HG02798 (cell line): ENCODE measurements around the gene SASH3.

Experiments
- ATAC-seq: cut with Tn5 transposase; IDR thresholded peaks from one replicate; pipeline ENCODE4 v1.9.1; 2021; ENCODE audit warnings: mild to moderate bottlenecking; ENCODE audit not compliant: unreplicated experiment, poor library complexity

Gene SASH3

GRCh38 chrX:129755779-129756650 is 23.7 kb upstream of the SASH3 start:
- peak; percentile 50 for ATAC-seq

DNA sequence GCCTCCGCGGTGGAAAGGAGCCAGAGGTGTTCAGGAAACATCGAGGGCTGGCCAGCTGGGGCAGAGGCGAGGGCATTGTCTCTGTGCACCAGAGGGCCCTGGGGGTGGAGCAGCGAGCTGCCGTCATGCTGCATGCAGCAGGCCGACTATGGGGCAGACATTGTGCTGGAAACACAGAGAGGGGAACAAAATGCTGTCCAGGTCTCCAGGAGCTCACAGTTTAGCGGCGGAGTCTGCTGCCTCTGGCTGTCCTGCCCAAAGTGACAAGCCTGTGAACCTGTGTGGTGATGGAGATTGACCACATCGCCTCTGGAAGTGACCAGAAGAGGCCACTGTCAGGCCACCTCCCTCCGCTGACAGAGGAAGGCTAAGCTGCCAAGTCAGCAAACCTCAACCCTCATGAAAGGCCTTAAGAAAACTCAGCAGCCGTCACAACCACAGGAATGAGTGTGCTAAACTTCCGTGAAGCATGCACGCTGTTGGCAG is 20.1 kb upstream of the SASH3 start:
- no peak for ATAC-seq

- no peak for ATAC-seq
These were observed 19.6 kb upstream of the SASH3 start for GRCh38 chrX:129760155-129760554.

DNA sequence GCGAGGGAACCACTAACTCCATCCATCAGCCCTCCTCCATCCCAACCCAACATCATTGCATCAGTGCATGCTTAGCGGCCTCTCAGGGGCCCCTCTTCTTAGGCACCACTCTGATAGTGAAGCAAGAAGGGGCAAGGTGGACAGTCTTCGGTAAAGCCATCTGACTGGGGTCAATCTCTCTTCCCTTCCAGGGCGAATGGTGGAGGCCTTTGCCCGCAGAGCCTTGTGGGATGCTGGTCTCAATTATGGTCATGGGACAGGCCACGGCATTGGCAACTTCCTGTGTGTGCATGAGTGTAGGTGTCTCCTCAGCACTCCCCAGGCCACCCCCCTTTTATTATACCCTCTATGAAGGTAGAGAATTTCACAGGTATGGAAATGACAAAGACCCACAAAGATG is 18.8 kb upstream of the SASH3 start:
- ATAC-seq, result no peak

DNA sequence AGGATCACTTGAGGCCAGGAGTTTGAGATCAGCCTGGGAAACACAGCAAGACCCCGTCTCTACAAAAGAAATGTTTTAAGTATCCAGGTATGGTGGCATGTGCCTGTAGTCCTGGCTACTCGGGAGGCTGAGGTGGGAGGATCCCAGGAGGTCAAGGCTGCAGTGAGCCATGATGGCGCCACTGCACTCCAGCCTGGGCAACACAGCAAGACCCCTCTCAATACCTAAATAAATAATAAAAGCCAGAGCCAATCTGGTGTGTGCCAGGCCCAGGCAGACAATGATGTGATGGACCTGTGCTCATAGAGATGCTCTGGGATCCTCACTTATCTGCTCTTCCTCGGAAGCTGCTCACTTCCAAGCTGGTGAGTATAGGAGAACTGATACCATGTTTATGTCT is 18.2 kb upstream of the SASH3 start:
- ATAC-seq, result no peak

DNA sequence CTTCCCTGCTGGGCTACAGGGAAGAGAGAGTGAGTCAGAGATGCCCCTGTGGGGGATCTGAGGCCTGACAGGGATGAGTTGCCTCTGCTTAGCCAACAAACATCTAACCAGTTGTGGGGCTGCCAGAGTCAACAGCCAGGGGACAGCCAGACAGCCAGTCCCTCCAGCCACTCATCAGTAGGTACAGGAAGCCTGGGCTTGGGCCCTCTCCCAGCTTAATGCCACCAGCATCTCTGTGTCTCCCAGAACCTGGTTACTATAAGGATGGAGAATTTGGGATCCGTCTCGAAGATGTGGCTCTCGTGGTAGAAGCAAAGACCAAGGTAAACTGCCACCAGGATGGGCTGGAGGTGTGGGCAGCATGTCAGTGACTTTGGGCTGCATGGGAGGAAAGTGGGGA is 17.3 kb upstream of the SASH3 start:
- no peak for ATAC-seq

- no peak for ATAC-seq
These were observed 16.1 kb upstream of the SASH3 start for GRCh38 chrX:129763666-129764065.

GRCh38 chrX:129768186-129768585 is 11.6 kb upstream of the SASH3 start:
- no peak for ATAC-seq

DNA sequence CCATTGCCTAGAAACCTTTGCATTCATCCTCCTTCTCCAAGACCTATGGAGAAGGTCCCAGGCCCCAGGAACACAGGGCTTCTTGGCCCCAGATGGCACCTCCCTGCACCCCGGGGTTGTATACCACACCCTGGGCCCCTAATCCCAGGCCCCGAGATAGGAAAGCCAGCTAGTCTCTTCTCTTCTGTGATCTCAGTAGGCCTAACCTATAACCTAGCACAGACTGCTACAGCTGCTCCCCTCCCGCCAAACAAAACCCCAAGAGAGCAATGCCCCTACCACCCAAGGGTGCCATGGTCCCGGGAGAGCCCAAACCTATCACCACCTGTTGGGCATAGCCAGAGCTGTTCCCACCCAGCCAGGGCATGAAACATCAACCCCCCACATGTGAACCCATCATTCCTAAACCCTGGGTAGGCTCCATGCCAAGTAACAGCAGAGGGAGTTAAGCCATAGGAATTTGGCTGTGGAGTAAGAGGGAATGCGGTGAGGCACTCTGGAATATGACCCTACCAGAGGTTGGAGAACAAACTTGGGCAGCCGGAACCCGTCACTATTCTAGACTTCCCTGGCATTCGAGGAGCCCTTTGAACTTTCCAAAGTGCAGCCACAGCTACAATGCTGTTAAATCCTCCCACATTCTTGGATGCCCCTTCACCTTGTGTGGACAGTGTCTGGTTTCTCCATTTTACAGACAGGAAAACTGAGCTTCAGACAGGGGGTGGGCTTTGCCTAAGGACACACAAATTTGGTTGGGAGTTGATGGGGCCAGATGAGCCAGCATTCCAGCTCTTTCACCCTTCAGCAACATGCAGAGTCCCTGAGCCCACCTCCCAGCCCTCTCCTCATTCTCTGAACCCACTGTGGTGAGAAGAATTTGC is 10.9 kb upstream of the SASH3 start:
- ATAC-seq, result no peak

DNA sequence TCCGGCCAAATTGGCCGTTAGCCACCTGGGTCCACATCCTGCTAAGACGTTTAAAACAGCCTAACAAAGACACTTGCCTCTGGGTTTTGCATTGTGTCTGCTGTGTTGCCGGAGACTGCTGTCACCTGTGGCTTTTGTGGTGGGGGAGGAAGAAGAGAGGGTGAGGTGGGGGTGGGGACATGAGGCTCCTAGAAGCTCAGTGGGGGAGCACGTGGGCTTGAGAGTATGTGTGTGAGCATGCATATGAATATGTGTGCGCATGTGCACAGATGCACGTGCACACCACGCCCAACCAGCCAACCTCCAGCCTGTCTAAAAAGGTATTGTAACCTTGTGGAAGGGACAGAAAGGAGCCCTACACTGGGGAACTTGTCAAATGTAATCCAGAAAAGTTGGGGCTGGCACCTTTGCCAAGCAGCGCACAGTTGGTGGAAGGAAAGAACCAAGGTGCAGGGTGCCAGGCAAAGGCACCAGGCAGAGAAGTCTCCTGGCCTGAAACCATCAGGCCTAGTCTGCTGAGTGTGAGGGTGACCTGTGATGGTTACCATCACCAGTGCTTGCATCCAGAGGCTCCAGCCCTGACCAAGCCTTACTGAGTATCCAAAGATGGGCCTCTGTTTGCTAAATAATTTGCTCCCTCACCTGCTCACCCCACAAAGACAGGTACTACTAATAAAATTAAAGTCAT is 10.1 kb upstream of the SASH3 start:
- peak; percentile 59 for ATAC-seq

DNA sequence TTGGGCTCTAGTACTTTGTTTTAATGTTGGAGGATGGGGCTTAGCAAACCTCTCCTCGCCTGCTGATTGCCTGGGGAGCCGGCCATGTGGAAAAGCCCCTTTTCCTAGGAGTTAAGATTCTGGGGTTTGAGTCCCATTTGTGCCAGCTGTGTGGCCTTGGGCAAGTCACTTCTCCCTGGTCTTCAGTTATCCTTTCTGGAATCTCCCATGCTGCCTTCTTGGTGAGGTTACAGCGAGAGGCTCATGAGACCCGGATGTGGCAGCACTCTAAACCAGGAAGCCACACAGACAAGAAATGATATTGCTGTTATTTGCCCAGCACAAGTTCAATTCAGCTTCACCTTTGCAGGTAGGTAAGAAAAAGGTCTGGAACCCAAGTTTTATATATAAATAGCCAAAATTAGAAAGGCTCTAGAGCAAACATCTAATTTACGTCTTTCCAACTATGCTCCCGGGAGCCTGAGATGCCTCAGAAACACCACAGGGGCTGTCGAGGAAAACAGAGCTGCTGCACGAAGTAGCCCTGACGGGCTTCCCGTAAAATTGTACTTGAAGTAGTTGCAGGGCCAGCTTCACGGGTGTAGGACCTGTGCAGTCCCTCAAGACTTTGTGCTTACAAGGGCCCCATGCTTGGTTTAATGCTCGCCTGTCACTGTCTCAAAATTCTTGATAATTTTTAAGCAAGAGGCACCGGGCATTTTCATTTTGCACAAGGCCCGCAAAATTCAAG is 8.3 kb upstream of the SASH3 start:
- no peak for ATAC-seq

DNA sequence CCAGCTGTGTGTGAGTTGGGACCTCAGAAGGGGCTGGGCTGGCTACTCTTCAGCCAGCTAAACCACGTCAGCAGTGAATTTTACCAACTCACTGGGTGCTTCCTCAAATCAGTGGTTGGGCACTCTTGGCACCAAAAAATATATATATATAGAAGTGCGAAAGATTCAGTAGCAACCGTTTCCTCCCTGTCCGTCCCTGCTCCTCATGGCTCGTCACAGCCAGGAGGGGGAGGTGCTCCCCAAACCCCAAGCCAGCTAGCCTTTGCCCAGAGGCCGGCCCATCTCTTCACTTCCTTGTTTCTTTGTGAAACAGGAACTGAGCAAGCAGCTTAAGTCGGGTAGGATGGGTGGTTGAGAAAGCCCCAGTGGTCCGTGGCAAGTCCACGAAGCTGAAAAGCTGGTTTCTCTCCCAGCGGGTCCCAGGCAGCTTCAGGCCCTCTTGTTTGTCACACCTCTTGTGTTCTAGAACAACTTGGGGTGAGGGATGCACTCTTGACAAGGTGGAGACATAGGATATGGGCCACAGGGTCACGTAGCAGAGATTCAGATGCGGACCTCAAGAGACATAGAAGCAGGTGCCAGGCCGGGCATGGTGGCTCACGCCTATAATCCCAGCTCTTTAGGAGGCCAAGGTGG is 6.8 kb upstream of the SASH3 start:
- ATAC-seq, result peak; percentile 69

DNA sequence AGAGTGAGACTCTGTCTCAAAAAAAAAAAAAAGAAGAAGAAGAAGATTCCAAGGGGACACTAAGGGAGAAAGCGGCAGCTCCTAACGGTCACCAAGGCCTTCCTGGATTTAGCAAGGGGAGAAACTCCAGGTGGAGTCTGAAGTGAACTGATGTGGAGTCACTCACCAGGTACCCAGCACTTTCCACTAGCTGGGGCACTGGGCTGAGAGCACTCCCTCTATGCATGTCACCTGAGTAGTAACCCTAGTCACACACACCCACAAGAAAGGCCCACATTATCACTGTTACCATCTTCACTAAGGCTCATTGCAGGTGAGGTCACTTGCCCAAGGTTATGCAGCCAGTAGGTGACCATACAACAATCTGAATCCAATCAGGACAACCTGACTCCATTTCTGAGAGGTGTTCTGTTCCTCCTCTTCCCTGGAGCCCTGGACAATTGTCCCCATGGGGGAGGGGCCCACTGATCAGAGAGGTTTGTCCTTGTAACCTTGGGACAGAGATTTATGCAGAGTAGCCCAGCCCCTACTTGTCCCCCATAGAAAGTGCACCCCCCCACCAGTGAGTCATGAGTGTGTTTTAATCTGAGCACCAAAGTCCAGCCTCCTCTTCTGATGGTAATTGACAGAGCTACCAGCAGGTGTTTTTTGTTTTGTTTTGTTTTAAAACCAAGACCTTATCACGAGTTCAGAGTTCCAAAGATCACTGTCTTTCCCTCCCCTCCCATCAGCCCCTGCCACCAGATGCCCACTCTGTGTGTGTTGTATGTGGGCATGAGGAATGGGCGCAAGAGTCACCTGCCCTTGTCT is 5.9 kb upstream of the SASH3 start:
- ATAC-seq, result no peak

DNA sequence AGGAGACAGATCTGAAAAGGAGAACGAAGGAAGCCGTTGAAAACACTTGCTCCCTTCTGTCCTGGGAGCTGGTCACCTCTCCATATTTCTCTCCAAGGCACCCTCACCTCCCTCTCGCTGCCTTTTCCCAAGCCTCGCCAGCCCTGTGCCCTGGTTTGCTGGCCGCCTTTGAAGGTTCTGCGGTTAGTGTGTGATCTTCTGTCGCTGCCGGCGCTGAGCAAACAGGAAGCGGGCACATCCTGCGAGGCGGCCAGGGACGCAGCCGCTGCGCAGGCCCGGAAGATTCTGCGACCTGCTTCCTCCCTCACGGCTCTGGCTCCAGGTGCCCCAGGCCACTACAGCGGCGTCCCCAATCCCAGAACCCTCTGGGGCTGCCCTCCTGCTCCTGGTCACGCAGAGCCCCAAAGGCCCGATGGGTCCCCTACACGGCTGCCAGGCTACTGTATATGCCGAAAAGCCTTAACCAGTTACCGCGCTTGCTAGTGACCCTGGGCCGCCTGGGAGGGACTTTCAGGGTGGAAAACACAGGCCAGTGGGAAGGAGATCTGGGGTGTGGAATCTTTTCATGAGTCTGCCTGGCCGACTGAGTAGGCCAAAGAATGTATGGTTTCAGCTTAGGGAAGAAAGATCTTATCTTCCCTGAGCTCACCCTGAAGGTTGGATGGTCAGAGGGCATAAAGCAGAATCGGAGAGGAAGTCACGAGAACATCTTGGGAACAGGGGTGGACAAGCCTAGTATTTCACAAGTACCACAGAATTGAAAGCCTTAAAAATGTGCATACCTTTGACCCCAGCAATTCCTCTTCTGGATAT is 2.3 kb upstream of the SASH3 start:
- ATAC-seq, result peak; percentile 31

GRCh38 chrX:129779086-129779672 is 570 bp upstream of the SASH3 start:
- ATAC-seq, result no peak

DNA sequence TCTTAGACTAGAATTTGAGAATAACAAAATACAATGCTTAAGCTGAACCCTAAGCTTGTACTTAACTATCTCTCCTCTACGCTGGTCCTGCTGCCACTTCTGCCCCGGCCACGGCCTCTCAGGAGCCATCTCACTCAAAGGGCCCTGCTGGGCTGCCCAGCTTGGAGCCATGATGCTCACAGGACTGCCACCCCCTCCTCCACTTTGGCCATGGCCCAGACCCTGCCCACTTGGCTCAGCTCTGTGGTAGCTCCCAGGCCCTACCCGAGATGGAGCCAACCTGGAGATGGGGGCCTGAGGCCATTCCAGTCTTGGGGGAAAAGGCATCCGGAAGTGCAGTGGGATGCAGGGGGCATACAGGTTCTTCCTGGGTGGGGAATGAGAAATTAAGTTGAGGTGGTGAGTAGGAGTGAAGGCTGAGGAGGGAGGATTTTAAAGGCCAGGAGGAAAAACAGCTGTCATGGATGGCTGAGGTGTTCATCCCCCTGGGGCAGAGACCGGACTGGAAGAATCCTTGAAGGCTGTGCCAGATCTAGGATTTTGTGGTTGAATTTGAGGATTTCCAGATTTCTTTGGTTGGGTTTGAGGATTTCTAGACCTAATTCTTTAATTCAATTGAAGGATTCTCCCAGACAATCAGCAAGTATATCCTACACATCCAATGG is 824 bp downstream of the SASH3 start:
- ATAC-seq, result no peak

DNA sequence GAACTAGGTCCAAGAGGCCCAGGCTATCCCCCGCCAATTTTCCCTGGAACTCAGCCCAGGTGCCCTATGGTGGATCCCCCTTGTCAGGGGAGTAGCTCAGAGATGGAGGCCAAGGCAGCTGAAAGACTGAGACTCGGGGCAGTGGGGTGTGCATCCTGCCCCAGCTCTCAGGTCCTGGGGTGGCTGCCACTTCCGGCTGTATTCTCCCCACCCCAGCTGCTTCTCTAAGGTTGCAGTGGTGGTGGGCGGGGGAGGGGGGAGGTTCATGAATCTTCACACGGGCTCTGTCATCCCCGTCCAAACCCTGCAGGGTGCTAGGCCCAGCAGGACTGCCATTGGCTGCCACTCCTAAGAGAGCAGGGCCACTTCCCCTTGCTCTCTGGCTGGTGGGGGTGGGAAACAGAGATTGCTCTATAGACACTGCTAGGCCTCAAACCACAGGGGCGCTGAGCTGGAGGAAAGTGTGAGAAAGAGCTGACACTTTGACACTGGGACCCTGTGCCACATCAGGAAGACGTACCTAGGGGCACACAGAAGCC is 1.5 kb downstream of the SASH3 start:
- peak; percentile 73 for ATAC-seq
